Osteoblast (primary cell): ENCODE measurements around the gene DEDD. TPM values are rescaled to one million over a fixed set of nuclear protein-coding genes. Genes with fewer than 3 reads are reported as not detected.

Experiments
- DNase-seq: peaks from one replicate; pipeline ENCODE4 v3.0.0; 2011; ENCODE audit warnings: low spot score, mixed read lengths; ENCODE audit not compliant: insufficient read length; ENCODE audit errors: missing footprints
- H2AFZ ChIP-seq: 2 replicates; pipeline ENCODE4 v1.6.0; 2011; ENCODE audit warnings: mild to moderate bottlenecking, low read length
- H3K27ac ChIP-seq: 2 replicates; pipeline ENCODE4 v1.5.1; 2011; ENCODE audit warnings: mild to moderate bottlenecking, low read depth, low read length, moderate library complexity
- H3K27me3 ChIP-seq: 2 replicates; pipeline ENCODE4 v1.6.0; 2012; ENCODE audit warnings: mild to moderate bottlenecking, control low read depth, inconsistent platforms, low read length, moderate library complexity; ENCODE audit not compliant: insufficient read depth
- H3K36me3 ChIP-seq: 2 replicates; pipeline ENCODE4 v1.5.1; 2011; ENCODE audit warnings: mild to moderate bottlenecking, low read length, control low read depth, moderate library complexity; ENCODE audit not compliant: insufficient read depth
- H3K4me1 ChIP-seq: 2 replicates; pipeline ENCODE4 v1.5.1; 2011; ENCODE audit warnings: mild to moderate bottlenecking, low read length, control low read depth, moderate library complexity; ENCODE audit not compliant: insufficient read depth
- H3K4me2 ChIP-seq: 2 replicates; pipeline ENCODE4 v1.6.0; 2011; ENCODE audit warnings: mild to moderate bottlenecking, low read length; ENCODE audit not compliant: insufficient read depth
- H3K4me3 ChIP-seq: fragments of 200-600 bp; sonication (generic); 3 replicates; pipeline ENCODE4 v1.5.1; 2012; ENCODE audit warnings: mild to moderate bottlenecking, low read length, inconsistent platforms; ENCODE audit not compliant: insufficient read depth
- H3K79me2 ChIP-seq: 2 replicates; pipeline ENCODE4 v1.6.0; 2012; ENCODE audit warnings: mild to moderate bottlenecking, low read length, control low read depth, inconsistent platforms; ENCODE audit not compliant: insufficient read depth
- H3K9me3 ChIP-seq: 2 replicates; pipeline ENCODE4 v1.5.1; 2011; ENCODE audit warnings: low read depth, low read length, control low read depth
- H4K20me1 ChIP-seq: 2 replicates; pipeline ENCODE4 v1.6.0; 2012; ENCODE audit warnings: mild to moderate bottlenecking, low read length, control low read depth; ENCODE audit not compliant: insufficient read depth
- CTCF ChIP-seq: IDR thresholded peaks from 2 replicates; pipeline ENCODE4 v1.5.1; 2011; ENCODE audit warnings: mild to moderate bottlenecking, low read depth, low read length, moderate library complexity; ENCODE audit errors: extremely low read depth
- total RNA-seq: library from RNA; depleted of rRNA; stranded (reverse); fragments of >200 nt; gene quantifications from 2 replicates; pipeline ENCODE4 v1.2.3, GENCODE V29; 2012

Gene DEDD
- total RNA-seq, 1 donor = 36.6 TPM

DNA sequence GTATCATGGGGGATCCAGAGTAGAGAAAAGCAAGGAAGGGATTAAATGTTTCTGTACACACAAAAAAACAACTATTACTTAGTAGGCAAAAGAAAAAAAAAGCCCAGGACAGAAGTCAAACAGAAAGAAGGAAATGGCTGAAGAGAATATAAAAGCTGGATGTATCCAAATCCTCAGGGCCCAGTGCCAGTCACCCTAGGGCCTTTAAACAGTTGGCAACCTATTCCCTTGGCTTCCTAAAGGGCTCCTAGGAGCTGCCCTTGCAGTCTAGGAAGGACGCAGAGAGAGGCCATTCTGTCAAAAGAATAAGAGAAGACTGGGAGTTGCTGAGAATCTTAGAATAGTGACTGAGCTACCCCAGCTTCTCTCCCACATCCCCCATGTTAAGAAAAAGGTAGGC is 39.9 kb upstream of the DEDD start:
- peaks cover 20% of the 10 kb centered on the region for H3K79me2 ChIP-seq
- H3K27ac ChIP-seq = peak overlapping the region; percentile 92

GRCh38 chr1:161171696-161172095 is 39.2 kb upstream of the DEDD start:
- no peak for TF ChIP-seq CTCF

More for the DNA sequence above, 39.9 kb upstream of the DEDD start:
- no peak overlapping the region for H2AFZ ChIP-seq
- no peaks in the 10 kb centered on the region for H3K27me3 ChIP-seq
- peak overlapping the region; percentile 18 for H3K4me2 ChIP-seq
- H3K36me3 ChIP-seq = peaks cover 56% of the 10 kb centered on the region
- no peak for TF ChIP-seq CTCF
- no peak for DNase-seq
- no peak overlapping the region for H3K4me3 ChIP-seq
- peaks cover 25% of the 10 kb centered on the region for H3K4me1 ChIP-seq
- peaks cover 3% of the 10 kb centered on the region for H4K20me1 ChIP-seq
- no peaks in the 10 kb centered on the region for H3K9me3 ChIP-seq

GRCh38 chr1:161171191-161171590 is 38.7 kb upstream of the DEDD start:
- Histone ChIP-seq H3K4me3 (no peak overlapping the region), H3K79me2 (peaks cover 17% of the 10 kb centered on the region), H3K27me3 (no peaks in the 10 kb centered on the region), H3K9me3 (no peaks in the 10 kb centered on the region), H3K4me2 (no peak overlapping the region), H4K20me1 (no peaks in the 10 kb centered on the region), H3K4me1 (peaks cover 25% of the 10 kb centered on the region), H2AFZ (no peak overlapping the region), H3K27ac (peak overlapping the region; percentile 92), H3K36me3 (peaks cover 56% of the 10 kb centered on the region)
- DNase-seq = peak; percentile 27
- TF ChIP-seq CTCF = peak; percentile 41

More at GRCh38 chr1:161171696-161172095, 39.2 kb upstream of the DEDD start:
- no peak for DNase-seq
- Histone ChIP-seq H3K27me3 (no peaks in the 10 kb centered on the region), H2AFZ (no peak overlapping the region), H3K36me3 (peaks cover 56% of the 10 kb centered on the region), H3K79me2 (peaks cover 20% of the 10 kb centered on the region), H3K4me1 (peaks cover 30% of the 10 kb centered on the region), H3K4me2 (no peak overlapping the region), H4K20me1 (peaks cover 2% of the 10 kb centered on the region), H3K4me3 (no peak overlapping the region), H3K27ac (peak overlapping the region; percentile 92), H3K9me3 (no peaks in the 10 kb centered on the region)

GRCh38 chr1:161168906-161169305 is 36.4 kb upstream of the DEDD start:
- DNase-seq = no peak
- TF ChIP-seq CTCF = no peak

More at GRCh38 chr1:161168906-161169305, 36.4 kb upstream of the DEDD start:
- Histone ChIP-seq H3K36me3 (peaks cover 52% of the 10 kb centered on the region), H3K27ac (no peak overlapping the region), H3K4me3 (no peak overlapping the region), H3K79me2 (peaks cover 13% of the 10 kb centered on the region), H2AFZ (no peak overlapping the region), H3K27me3 (no peaks in the 10 kb centered on the region), H3K9me3 (no peaks in the 10 kb centered on the region), H3K4me1 (peaks cover 31% of the 10 kb centered on the region), H3K4me2 (no peak overlapping the region), H4K20me1 (no peaks in the 10 kb centered on the region)
